Measurements from ENCODE around the gene DEDD2. TPM values are rescaled to one million over a fixed set of nuclear protein-coding genes. Genes with fewer than 3 reads are reported as not detected.
A peak's percentile ranks its signal among the peaks of the same experiment; 100 is the strongest.

DEDD2 gene
- total and polyA plus RNA-seq, 11 donors, result 11.1 to 24.1 (median 17.2) TPM

DNA sequence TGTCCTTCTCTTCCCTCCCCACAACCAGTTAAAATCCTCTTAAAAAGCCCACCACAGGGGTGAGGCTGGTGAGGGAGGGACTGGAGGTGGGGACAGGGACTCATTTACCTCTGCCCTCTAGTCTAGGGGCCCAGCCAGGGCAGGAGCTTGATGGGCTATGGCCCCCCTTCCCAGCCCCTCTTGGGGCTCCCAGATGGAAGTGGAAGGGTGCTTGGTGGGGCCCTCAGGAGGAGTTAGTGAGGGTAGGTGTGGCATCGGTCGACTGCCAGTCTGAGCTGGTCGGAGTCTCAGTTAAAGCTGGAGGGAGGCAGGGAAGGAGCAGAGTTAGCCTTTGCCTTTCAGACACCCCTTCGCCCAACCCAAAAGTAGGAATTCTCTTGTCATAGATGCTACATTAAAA, 13.1 kb upstream of the DEDD2 start:
- WGBS, 4 donors, result 74 to 87% (median 83%) methylated on average over 4 of the region's 4 CpGs

DNA sequence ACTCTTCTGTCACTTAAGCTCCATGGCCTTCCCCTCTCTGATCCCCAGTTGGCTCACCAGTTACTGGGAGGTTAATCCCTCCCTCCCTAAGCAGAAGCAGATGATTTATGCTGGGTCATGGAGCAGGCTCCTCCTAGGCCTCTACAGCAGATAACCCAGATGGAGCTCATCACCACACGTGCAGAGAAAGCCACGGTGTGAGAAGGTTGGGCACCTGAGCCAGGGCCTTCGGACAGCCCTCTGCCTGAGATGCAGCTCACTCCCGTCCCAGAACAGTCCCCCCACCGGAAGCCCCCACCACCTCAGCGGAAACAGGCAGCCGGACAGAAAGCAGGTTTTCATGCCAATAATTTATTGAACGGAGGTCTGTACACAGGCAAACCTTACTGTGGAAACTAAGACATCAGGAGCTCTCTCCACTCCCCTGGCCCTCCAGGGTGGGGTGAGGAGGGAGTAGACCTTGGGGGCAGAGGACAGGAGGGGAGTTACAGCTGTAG, 12.4 kb upstream of the DEDD2 start:
- Histone ChIP-seq H3K4me3 (no peak overlapping the region), H3K4me1 (peaks cover 0 to 11% (median 0%) of the 10 kb centered on the region in 12 donors), H3K9me3 (no peaks in the 10 kb centered on the region), H3K36me3 (peaks cover 0 to 100% (median 93%) of the 10 kb centered on the region in 9 donors), H3K27ac (no peak overlapping the region), H3K27me3 (no peaks in the 10 kb centered on the region)
- TF ChIP-seq, protein P1, sequence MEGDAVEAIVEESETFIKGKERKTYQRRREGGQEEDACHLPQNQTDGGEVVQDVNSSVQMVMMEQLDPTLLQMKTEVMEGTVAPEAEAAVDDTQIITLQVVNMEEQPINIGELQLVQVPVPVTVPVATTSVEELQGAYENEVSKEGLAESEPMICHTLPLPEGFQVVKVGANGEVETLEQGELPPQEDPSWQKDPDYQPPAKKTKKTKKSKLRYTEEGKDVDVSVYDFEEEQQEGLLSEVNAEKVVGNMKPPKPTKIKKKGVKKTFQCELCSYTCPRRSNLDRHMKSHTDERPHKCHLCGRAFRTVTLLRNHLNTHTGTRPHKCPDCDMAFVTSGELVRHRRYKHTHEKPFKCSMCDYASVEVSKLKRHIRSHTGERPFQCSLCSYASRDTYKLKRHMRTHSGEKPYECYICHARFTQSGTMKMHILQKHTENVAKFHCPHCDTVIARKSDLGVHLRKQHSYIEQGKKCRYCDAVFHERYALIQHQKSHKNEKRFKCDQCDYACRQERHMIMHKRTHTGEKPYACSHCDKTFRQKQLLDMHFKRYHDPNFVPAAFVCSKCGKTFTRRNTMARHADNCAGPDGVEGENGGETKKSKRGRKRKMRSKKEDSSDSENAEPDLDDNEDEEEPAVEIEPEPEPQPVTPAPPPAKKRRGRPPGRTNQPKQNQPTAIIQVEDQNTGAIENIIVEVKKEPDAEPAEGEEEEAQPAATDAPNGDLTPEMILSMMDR (IDR thresholded peaks at IDR 0.05), result no peak
- TF ChIP-seq POLR2A (IDR thresholded peaks at IDR 0.05), result no peak
- intact Hi-C loops (cut with DNase I), result loop anchor here in 1 of 10 donors (10.0 kb wide), 1 partner anchor 355 kb away; the partner anchor contains the start of gene CD79A
- DNase-seq (no peak), ATAC-seq (peak in 1 of 4 donors; percentile 17)
- 53 to 72% (median 62%) methylated on average over 8 of the region's 8 CpGs for whole genome bisulfite sequencing, 4 donors

More for the DNA sequence above, 13.1 kb upstream of the DEDD2 start:
- Histone ChIP-seq H3K4me1 (peaks cover 0 to 11% (median 0%) of the 10 kb centered on the region in 12 donors), H3K27ac (no peak overlapping the region), H3K9me3 (no peaks in the 10 kb centered on the region), H3K4me3 (no peak overlapping the region), H3K27me3 (no peaks in the 10 kb centered on the region), H3K36me3 (peaks cover 0 to 100% (median 93%) of the 10 kb centered on the region in 9 donors)
- ATAC-seq (no peak), DNase-seq (no peak)
- TF ChIP-seq, protein P1 (IDR thresholded peaks at IDR 0.05), result no peak
- TF ChIP-seq POLR2A (IDR thresholded peaks at IDR 0.05), result no peak
- intact Hi-C loops (cut with DNase I), result loop anchor here in 1 of 10 donors (10.0 kb wide), 1 partner anchor 356 kb away; the partner anchor contains the start of gene CD79A

DNA sequence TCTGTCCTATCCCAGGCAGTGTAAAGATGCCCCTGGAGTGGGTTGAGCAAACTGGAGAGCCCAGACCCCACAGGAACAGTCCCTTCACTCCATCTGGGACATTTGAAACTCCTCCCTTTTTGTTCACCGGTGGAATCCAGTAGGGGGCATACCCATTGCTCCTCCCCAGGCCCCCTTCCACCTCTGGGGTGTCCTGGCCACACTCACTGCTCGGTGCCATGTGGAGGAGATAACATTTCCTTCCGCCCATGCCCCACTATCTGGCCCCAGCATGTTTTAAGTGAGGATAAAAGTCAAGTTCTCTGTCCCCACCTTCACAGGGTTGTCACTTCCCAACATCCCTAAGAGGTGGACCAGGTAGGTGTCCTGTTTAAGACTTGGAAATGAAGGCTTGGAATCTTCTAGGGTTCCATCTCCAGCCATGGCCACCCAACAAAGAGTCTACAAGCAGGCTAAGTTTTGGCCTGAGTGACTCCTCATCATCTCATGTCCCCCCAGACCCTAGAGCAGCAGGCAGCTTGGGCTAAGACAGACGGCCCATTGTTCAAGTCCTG, 11.9 kb upstream of the DEDD2 start:
- ATAC-seq (no peak), DNase-seq (no peak)
- 61 to 68% (median 61%) methylated on average over 4 of the region's 4 CpGs for WGBS, 4 donors
- intact Hi-C loops (cut with DNase I), result no loop called here
- no peak overlapping the region for H3K27ac ChIP-seq
- peaks cover 0 to 100% (median 93%) of the 10 kb centered on the region in 9 donors for H3K36me3 ChIP-seq
- H3K9me3 ChIP-seq, result no peaks in the 10 kb centered on the region
- no peak overlapping the region for H3K4me3 ChIP-seq
- H3K27me3 ChIP-seq, result no peaks in the 10 kb centered on the region
- H3K4me1 ChIP-seq, result peaks cover 0 to 11% (median 0%) of the 10 kb centered on the region in 12 donors
- no peak for TF ChIP-seq POLR2A (IDR thresholded peaks at IDR 0.05)
- TF ChIP-seq, protein P1 (IDR thresholded peaks at IDR 0.05), result no peak

- Histone ChIP-seq H3K36me3 (peaks cover 0 to 98% (median 89%) of the 10 kb centered on the region in 9 donors), H3K4me3 (no peak overlapping the region), H3K4me1 (peaks cover 0 to 11% (median 0%) of the 10 kb centered on the region in 12 donors), H3K27me3 (no peaks in the 10 kb centered on the region), H3K27ac (no peak overlapping the region), H3K9me3 (no peaks in the 10 kb centered on the region)
- intact Hi-C loops (cut with DNase I), result no loop called here
- TF ChIP-seq, protein P1 (IDR thresholded peaks at IDR 0.05), result no peak
- no peak for TF ChIP-seq POLR2A (IDR thresholded peaks at IDR 0.05)
- WGBS, 4 donors, result 67 to 74% (median 71%) methylated on average over 4 of the region's 4 CpGs
- no peak for ATAC-seq
- no peak for DNase-seq
Observed at GRCh38 chr19:42228641-42229040, 11.2 kb upstream of the DEDD2 start.
